Activated naive CD8-positive, alpha-beta T cell treated with anti-CD3 and anti-CD28 coated beads, Interleukin-2, amount 10 ng/mL, durations not matched to agents 7 days and 5 days (primary cell): Measurements from ENCODE around the gene PSMF1. TPM values are rescaled to one million over a fixed set of nuclear protein-coding genes. Genes with fewer than 3 reads are reported as not detected.

Experiments used
- ATAC-seq: fragments of 150-1000 bp; cut with Tn5 transposase; one replicate; pipeline ENCODE4 v1.10.0; 2021; ENCODE audit warnings: low read depth, moderate library complexity
- POLR2A ChIA-PET: fragments of 350-600 bp; sonication (Branson Sonifier 250); formaldehyde crosslinking; loops from one replicate; lab custom pipeline; 2021; ENCODE audit warnings: antibody characterized with exemption; lab: Charles Lee
- DNase-seq: peaks from one replicate; pipeline ENCODE4 v3.0.0; 2021
- H3K27ac Mint-ChIP-seq: one replicate; pipeline ENCODE4 v1.8.0; 2022; ENCODE audit warnings: mild to moderate bottlenecking, mixed read lengths
- H3K27me3 Mint-ChIP-seq: one replicate; pipeline ENCODE4 v1.8.0; 2022; ENCODE audit warnings: mild to moderate bottlenecking, moderate library complexity, mixed read lengths
- H3K36me3 Mint-ChIP-seq: one replicate; pipeline ENCODE4 v1.8.0; 2021; ENCODE audit warnings: mild to moderate bottlenecking, mixed read lengths
- H3K4me1 Mint-ChIP-seq: one replicate; pipeline ENCODE4 v1.8.0; 2021; ENCODE audit warnings: mixed read lengths
- H3K4me3 Mint-ChIP-seq: one replicate; pipeline ENCODE4 v1.8.0; 2022; ENCODE audit warnings: mild to moderate bottlenecking, moderate library complexity, mixed read lengths
- H3K9me3 Mint-ChIP-seq: one replicate; pipeline ENCODE4 v1.8.0; 2021; ENCODE audit warnings: mixed read lengths
- total RNA-seq, 2 experiments: library from RNA; stranded (reverse); gene quantifications; one replicate each; pipeline ENCODE4 v1.2.3, GENCODE V29; 2021

Gene PSMF1
- total RNA-seq, 2 experiments from 2014 or later, result 126 to 127 TPM

- no peak overlapping the region for H3K4me3 Mint-ChIP-seq
- POLR2A ChIA-PET, result no interaction called here
- H3K27me3 Mint-ChIP-seq, result peaks cover 15% of the 10 kb centered on the region
- no peak overlapping the region for H3K27ac Mint-ChIP-seq
- DNase-seq, result no peak
- no peaks in the 10 kb centered on the region for H3K36me3 Mint-ChIP-seq
- ATAC-seq, result no peak
- H3K4me1 Mint-ChIP-seq, result peaks cover under 1% of the 10 kb centered on the region
- H3K9me3 Mint-ChIP-seq, result peaks cover 1% of the 10 kb centered on the region
Observed at GRCh38 chr20:1191299-1191698, 72.9 kb downstream of the PSMF1 start.

DNA sequence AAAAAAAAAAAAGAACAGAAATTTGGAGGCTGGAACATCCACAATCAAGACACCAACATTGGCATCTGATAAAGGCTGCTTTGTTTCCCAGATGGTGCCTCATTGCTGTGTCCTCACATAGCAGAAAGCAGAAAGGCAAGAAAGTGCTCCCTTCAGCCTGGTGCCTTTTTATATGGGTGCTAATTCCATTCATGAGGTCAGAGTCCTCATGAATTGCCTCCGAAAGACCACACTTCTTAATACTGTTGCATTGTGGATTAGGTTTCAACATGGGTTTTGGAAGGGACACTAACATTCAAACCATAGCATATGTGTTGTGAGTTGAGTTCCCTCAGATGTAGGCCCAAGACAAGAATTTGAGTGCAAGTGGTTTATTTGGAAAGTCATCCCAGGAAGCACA, 76.8 kb downstream of the PSMF1 start:
- no peak for ATAC-seq
- Mint-ChIP-seq H3K27ac (no peak overlapping the region), H3K9me3 (peaks cover 1% of the 10 kb centered on the region), H3K27me3 (peaks cover 7% of the 10 kb centered on the region), H3K36me3 (no peaks in the 10 kb centered on the region), H3K4me3 (no peak overlapping the region), H3K4me1 (peaks cover 11% of the 10 kb centered on the region)
- POLR2A ChIA-PET, result no interaction called here
- DNase-seq, result no peak

- peaks cover 13% of the 10 kb centered on the region for H3K4me1 Mint-ChIP-seq
- no peaks in the 10 kb centered on the region for H3K36me3 Mint-ChIP-seq
- DNase-seq (no peak), ATAC-seq (no peak)
- peaks cover 1% of the 10 kb centered on the region for H3K9me3 Mint-ChIP-seq
- no peak overlapping the region for H3K4me3 Mint-ChIP-seq
- H3K27me3 Mint-ChIP-seq, result peaks cover 5% of the 10 kb centered on the region
- POLR2A ChIA-PET, result no interaction called here
- H3K27ac Mint-ChIP-seq, result no peak overlapping the region
Observed at GRCh38 chr20:1196634-1197033, 78.2 kb downstream of the PSMF1 start.

- DNase-seq (no peak), ATAC-seq (no peak)
- Mint-ChIP-seq H3K4me3 (no peak overlapping the region), H3K4me1 (peaks cover 13% of the 10 kb centered on the region), H3K9me3 (peaks cover 1% of the 10 kb centered on the region), H3K27ac (no peak overlapping the region), H3K27me3 (peaks cover 5% of the 10 kb centered on the region), H3K36me3 (no peaks in the 10 kb centered on the region)
- POLR2A ChIA-PET, result no interaction called here
Observed at GRCh38 chr20:1197801-1198200, 79.4 kb downstream of the PSMF1 start.

DNA sequence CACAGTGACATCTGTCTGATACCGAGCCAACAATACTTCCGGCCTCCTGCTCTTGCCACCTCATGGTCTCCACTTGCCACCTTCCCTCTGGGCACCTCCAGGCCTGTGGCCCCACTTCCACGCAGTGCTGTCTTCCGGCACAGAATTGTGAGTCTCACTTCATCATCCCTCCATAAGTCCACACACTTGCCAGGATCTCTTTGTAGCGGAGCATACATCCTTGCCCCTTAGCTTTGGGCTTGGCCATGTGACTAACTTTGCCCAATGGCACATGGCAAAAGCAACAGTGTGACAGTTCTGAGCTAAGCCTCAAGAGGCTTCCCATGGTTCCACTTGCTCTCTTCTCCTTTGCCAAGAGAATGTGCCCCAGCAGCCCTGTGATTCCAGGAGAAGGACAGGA, 80.3 kb downstream of the PSMF1 start:
- ATAC-seq, result no peak
- H3K9me3 Mint-ChIP-seq, result peaks cover 1% of the 10 kb centered on the region

GRCh38 chr20:1199212-1199873, 80.9 kb downstream of the PSMF1 start:
- Mint-ChIP-seq H3K36me3 (no peaks in the 10 kb centered on the region), H3K4me3 (no peak overlapping the region)
- no peak for ATAC-seq

More for the DNA sequence above, 80.3 kb downstream of the PSMF1 start:
- POLR2A ChIA-PET, result no interaction called here
- DNase-seq, result no peak
- Mint-ChIP-seq H3K4me1 (peaks cover 13% of the 10 kb centered on the region), H3K27ac (no peak overlapping the region), H3K4me3 (no peak overlapping the region), H3K27me3 (peaks cover 5% of the 10 kb centered on the region), H3K36me3 (no peaks in the 10 kb centered on the region)

DNA sequence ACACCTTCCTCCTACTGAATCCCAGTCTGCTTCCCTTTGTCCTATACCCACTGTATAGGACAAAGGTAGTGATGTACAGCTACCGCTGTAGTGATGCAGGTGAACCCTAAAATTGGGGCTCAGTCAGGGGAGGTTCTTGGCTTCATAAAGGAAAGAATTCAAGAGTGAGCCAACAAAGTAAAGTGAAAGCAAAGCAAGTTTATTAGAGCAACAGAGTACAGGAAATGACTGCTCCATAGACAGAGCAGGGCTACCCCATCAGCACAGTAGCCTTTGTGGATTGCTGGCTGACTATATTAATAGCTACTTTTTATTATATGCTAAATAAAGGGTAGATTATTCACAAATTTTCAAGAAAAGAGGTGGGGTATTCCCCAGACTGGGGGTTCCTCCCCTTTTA, 81.6 kb downstream of the PSMF1 start:
- peaks cover 1% of the 10 kb centered on the region for H3K9me3 Mint-ChIP-seq
- peaks cover 13% of the 10 kb centered on the region for H3K4me1 Mint-ChIP-seq
- peaks cover 5% of the 10 kb centered on the region for H3K27me3 Mint-ChIP-seq
- H3K36me3 Mint-ChIP-seq, result no peaks in the 10 kb centered on the region
- H3K27ac Mint-ChIP-seq, result peak overlapping the region; percentile 65
- DNase-seq (no peak), ATAC-seq (no peak)
- peak overlapping the region; percentile 20 for H3K4me3 Mint-ChIP-seq
- POLR2A ChIA-PET, result interaction anchor here (0.7 kb wide), 1 partner anchor 24 kb away, joined by 3 read pairs; no protein-coding TSS in a partner anchor

More at GRCh38 chr20:1199212-1199873, 80.9 kb downstream of the PSMF1 start:
- DNase-seq, result no peak
- POLR2A ChIA-PET, result no interaction called here
- H3K9me3 Mint-ChIP-seq, result peaks cover 1% of the 10 kb centered on the region
- H3K27me3 Mint-ChIP-seq, result peaks cover 5% of the 10 kb centered on the region
- peak overlapping the region; percentile 65 for H3K27ac Mint-ChIP-seq
- peaks cover 13% of the 10 kb centered on the region for H3K4me1 Mint-ChIP-seq

GRCh38 chr20:1202762-1203504, 84.5 kb downstream of the PSMF1 start, which contains the start of gene C20orf202:
C20orf202 (plus strand) TSS chr20:1203454; CDS start chr20:1203586, 132 bp downstream.
- no peak for DNase-seq
- POLR2A ChIA-PET, result interaction anchor here (0.6 kb wide), 1 partner anchor 230 kb away, joined by 3 read pairs; no protein-coding TSS in a partner anchor
- Mint-ChIP-seq H3K4me3 (no peak within 1 kb of the TSS), H3K36me3 (no peaks in the 10 kb centered on the region), H3K9me3 (no peaks in the 10 kb centered on the region), H3K4me1 (peaks cover 8% of the 10 kb centered on the region), H3K27ac (no peak within 1 kb of the TSS), H3K27me3 (no peaks in the 10 kb centered on the region)
- no peak for ATAC-seq

GRCh38 chr20:1203630-1204029, 85.2 kb downstream of the PSMF1 start:
- ATAC-seq (no peak), DNase-seq (no peak)
- no peak overlapping the region for H3K4me3 Mint-ChIP-seq
- H3K27ac Mint-ChIP-seq, result no peak overlapping the region
- no peaks in the 10 kb centered on the region for H3K9me3 Mint-ChIP-seq
- POLR2A ChIA-PET, result interaction anchor here (0.6 kb wide), 1 partner anchor 230 kb away, joined by 3 read pairs; no protein-coding TSS in a partner anchor
- no peaks in the 10 kb centered on the region for H3K27me3 Mint-ChIP-seq
- peaks cover 8% of the 10 kb centered on the region for H3K4me1 Mint-ChIP-seq
- no peaks in the 10 kb centered on the region for H3K36me3 Mint-ChIP-seq

DNA sequence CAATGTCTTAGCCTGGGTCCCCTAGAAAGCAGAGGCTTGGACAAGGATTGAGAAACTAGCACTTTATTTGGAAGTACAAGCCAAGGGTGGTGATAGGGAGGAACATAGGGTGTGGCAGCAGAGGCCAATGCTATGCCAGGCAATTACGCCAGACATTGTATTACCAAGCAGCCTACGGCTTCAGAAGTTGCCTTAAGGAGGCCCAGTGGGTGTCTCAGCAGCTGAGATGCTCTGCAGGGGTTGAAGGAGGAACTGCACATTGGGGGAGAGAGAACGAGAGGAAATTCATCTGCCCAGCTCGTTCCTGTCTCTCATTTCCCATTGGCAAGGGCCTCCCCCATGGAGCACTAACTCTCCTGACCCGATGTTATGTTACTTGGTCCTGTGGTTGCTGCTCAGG, 85.7 kb downstream of the PSMF1 start:
- Mint-ChIP-seq H3K9me3 (no peaks in the 10 kb centered on the region), H3K27ac (no peak overlapping the region), H3K27me3 (peaks cover 3% of the 10 kb centered on the region)

GRCh38 chr20:1204576-1204975, 86.2 kb downstream of the PSMF1 start:
- no peak for DNase-seq
- H3K36me3 Mint-ChIP-seq, result no peaks in the 10 kb centered on the region
- POLR2A ChIA-PET, result no interaction called here
- peaks cover 8% of the 10 kb centered on the region for H3K4me1 Mint-ChIP-seq
- H3K27me3 Mint-ChIP-seq, result peaks cover 8% of the 10 kb centered on the region
- no peak for ATAC-seq
- H3K4me3 Mint-ChIP-seq, result no peak overlapping the region
- H3K27ac Mint-ChIP-seq, result no peak overlapping the region
- H3K9me3 Mint-ChIP-seq, result no peaks in the 10 kb centered on the region

More for the DNA sequence above, 85.7 kb downstream of the PSMF1 start:
- Mint-ChIP-seq H3K36me3 (no peaks in the 10 kb centered on the region), H3K4me3 (no peak overlapping the region), H3K4me1 (peaks cover 8% of the 10 kb centered on the region)
- POLR2A ChIA-PET, result no interaction called here
- no peak for ATAC-seq
- DNase-seq, result no peak

GRCh38 chr20:1205802-1206201, 87.4 kb downstream of the PSMF1 start:
- H3K9me3 Mint-ChIP-seq, result no peaks in the 10 kb centered on the region
- H3K36me3 Mint-ChIP-seq, result no peaks in the 10 kb centered on the region
- no peak overlapping the region for H3K27ac Mint-ChIP-seq
- H3K4me1 Mint-ChIP-seq, result no peaks in the 10 kb centered on the region
- H3K27me3 Mint-ChIP-seq, result peaks cover 8% of the 10 kb centered on the region
- ATAC-seq, result no peak
- H3K4me3 Mint-ChIP-seq, result no peak overlapping the region
- POLR2A ChIA-PET, result no interaction called here
- DNase-seq, result no peak

DNA sequence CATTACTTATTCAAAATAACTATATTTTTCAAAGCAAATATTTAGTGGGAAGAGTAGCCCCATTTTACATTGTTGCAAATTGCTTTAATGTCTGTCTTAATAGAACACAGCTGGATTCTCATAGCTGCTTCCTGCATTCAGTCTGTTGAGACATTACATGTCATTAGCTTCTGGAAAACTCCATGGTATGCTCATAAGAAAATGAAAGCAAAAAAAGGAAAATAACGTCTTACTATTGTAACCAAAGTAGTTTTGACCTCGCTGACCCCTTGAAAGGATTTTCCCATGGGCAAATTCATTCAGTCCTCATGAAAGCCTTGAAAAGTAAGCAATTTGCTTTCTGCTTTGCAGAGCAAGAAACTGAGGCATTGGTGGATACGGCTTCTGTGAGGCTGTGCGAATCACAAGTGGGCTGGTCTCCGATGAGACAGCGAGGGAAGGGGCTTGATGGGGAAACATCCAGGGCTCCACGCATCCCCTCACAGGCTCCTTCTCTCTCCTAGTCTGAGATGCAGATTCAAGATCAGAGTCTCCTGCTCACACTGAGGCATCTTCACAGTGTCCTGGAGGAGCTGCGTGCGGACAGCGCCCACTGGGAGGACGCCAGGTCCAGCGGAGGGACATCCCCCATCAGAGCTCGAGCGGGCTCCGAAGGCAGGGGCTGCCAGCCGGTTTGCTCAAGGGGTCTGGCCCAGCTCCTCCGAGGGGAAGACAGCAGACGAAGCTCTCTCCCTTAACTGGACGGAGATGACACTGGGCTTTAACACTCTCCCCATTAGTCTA, 88.2 kb downstream of the PSMF1 start:
- Mint-ChIP-seq H3K9me3 (no peaks in the 10 kb centered on the region), H3K36me3 (no peaks in the 10 kb centered on the region), H3K4me1 (no peaks in the 10 kb centered on the region), H3K4me3 (no peak overlapping the region), H3K27me3 (peaks cover 11% of the 10 kb centered on the region), H3K27ac (no peak overlapping the region)
- POLR2A ChIA-PET, result no interaction called here
- DNase-seq (no peak), ATAC-seq (no peak)
